Loucy (cell line): ENCODE data around the gene KCNT1.

Source experiments
- CTCF ChIP-seq: fragments of 200-600 bp; sonication (generic); conservative IDR thresholded peaks from 2 replicates; pipeline ENCODE4 v1.5.1; 2014; ENCODE audit warnings: mild to moderate bottlenecking, antibody characterized with exemption, low read length
- EZH2phosphoT487 ChIP-seq: fragments of 200-600 bp; IDR thresholded peaks from 2 replicates; pipeline ENCODE4 v1.6.1; 2018; ENCODE audit warnings: antibody characterized with exemption, mild to moderate bottlenecking, moderate library complexity, borderline replicate concordance

GRCh38 chr9:135694414-135694813, 7.6 kb upstream of the KCNT1 start:
- no peak for TF ChIP-seq CTCF
- no peak for TF ChIP-seq EZH2phosphoT487
